HepG2 (cell line): ENCODE results near the gene NSD1. TPM values are rescaled to one million over a fixed set of nuclear protein-coding genes. Genes with fewer than 3 reads are reported as not detected.

Source experiments
- ARID2 ChIP-seq: sonication (generic); formaldehyde crosslinking; IDR thresholded peaks from 2 replicates; pipeline ENCODE4 v1.8.1; 2022; ENCODE audit warnings: mild to moderate bottlenecking, missing genetic modification reagents, borderline replicate concordance
- CEBPB ChIP-seq: IDR thresholded peaks from 2 replicates; pipeline ENCODE4 v1.6.1; 2011; ENCODE audit warnings: low read depth, low read length, improper control_type of control experiment, borderline replicate concordance
- ELF3 ChIP-seq: IDR thresholded peaks from 2 replicates; pipeline ENCODE4 v1.6.1; 2016; ENCODE audit warnings: missing genetic modification reagents, missing compliant biosample characterization
- GATAD2A ChIP-seq: IDR thresholded peaks from 2 replicates; pipeline ENCODE4 v1.6.1; 2016
- IKZF4 ChIP-seq: sonication (generic); formaldehyde crosslinking; IDR thresholded peaks from 2 replicates; pipeline ENCODE4 v1.5.1; 2020; ENCODE audit warnings: borderline replicate concordance, mild to moderate bottlenecking, low read depth, missing genetic modification reagents; ENCODE audit errors: not compliant biosample characterization
- JUN ChIP-seq: sonication (generic); formaldehyde crosslinking; IDR thresholded peaks from 2 replicates; pipeline ENCODE4 v1.4.0; 2020; ENCODE audit warnings: mild to moderate bottlenecking, missing genetic modification reagents
- MLLT10 ChIP-seq: sonication (generic); formaldehyde crosslinking; IDR thresholded peaks from 2 replicates; pipeline ENCODE4 v1.4.0; 2020; ENCODE audit warnings: missing genetic modification reagents
- MYC ChIP-seq: sonication (generic); formaldehyde crosslinking; IDR thresholded peaks from 2 replicates; pipeline ENCODE4 v1.9.0; 2021; ENCODE audit warnings: missing genetic modification reagents, borderline replicate concordance
- PLRG1 ChIP-seq: fragments of 450-650 bp; conservative IDR thresholded peaks from 2 replicates; pipeline ENCODE4 v1.6.1; 2016
- POGZ ChIP-seq: sonication (generic); formaldehyde crosslinking; IDR thresholded peaks from 2 replicates; pipeline ENCODE4 v1.4.0; 2020; ENCODE audit warnings: mild to moderate bottlenecking, missing genetic modification reagents
- POLR2G ChIP-seq: fragments of 200-400 bp; formaldehyde crosslinking; IDR thresholded peaks from 2 replicates; pipeline ENCODE4 v1.6.1; 2018; ENCODE audit warnings: mild to moderate bottlenecking, low read depth, low read length, moderate library complexity
- SNAI1 ChIP-seq: sonication (generic); formaldehyde crosslinking; IDR thresholded peaks from 2 replicates; pipeline ENCODE4 v1.5.0; 2020; ENCODE audit warnings: mild to moderate bottlenecking, missing genetic modification reagents, borderline replicate concordance
- SRF ChIP-seq: IDR thresholded peaks from 2 replicates; pipeline ENCODE4 v1.6.1; 2011; ENCODE audit warnings: mild to moderate bottlenecking, low read depth, low read length, moderate library complexity
- TCF7L2 ChIP-seq: IDR thresholded peaks from 2 replicates; pipeline ENCODE4 v1.6.1; 2011; ENCODE audit warnings: mild to moderate bottlenecking, low read depth, low read length, moderate library complexity
- YEATS4 ChIP-seq: sonication (generic); formaldehyde crosslinking; IDR thresholded peaks from 2 replicates; pipeline ENCODE4 v1.4.0; 2020; ENCODE audit warnings: missing genetic modification reagents, borderline replicate concordance
- ZFX ChIP-seq: sonication (generic); formaldehyde crosslinking; IDR thresholded peaks from 2 replicates; pipeline ENCODE4 v1.4.0; 2020; ENCODE audit warnings: mild to moderate bottlenecking, low read depth, missing genetic modification reagents, moderate library complexity
- ZNF138 ChIP-seq: sonication (generic); formaldehyde crosslinking; IDR thresholded peaks from 2 replicates; pipeline ENCODE4 v1.5.0; 2020; ENCODE audit warnings: mild to moderate bottlenecking, low read depth, missing genetic modification reagents
- ZNF33B ChIP-seq: sonication (generic); formaldehyde crosslinking; IDR thresholded peaks from 2 replicates; pipeline ENCODE4 v1.5.1; 2020; ENCODE audit warnings: mild to moderate bottlenecking, missing genetic modification reagents
- ZNF430 ChIP-seq: sonication (generic); formaldehyde crosslinking; IDR thresholded peaks from 2 replicates; pipeline ENCODE4 v1.9.0; 2021; ENCODE audit warnings: mild to moderate bottlenecking, missing genetic modification reagents
- ZNF580 ChIP-seq: IDR thresholded peaks from 2 replicates; pipeline ENCODE4 v1.6.1; 2016; ENCODE audit warnings: low read depth, borderline replicate concordance
- polyA plus RNA-seq, 8 experiments: library from polyadenylated mRNA; depleted of rRNA in 3 of 8; stranded (reverse) in 7 of 8; unstranded in 1 of 8; fragments of >200 nt; fragmentation: Illumina TruSeq in 4 of 8; extraction: Trizol in 4 of 8; gene quantifications; 2 replicates each; pipeline versions ENCODE4 v1.2.1 to v1.2.3, GENCODE V29; 2011 to 2016; ENCODE audit warnings: low read depth in 4 of 8, missing spikeins in 1 of 8, mixed read lengths in 1 of 8; ENCODE audit not compliant: insufficient read depth in 1 of 8
- total RNA-seq, 5 experiments: library from RNA; depleted of rRNA; stranded (reverse); fragments of >200 nt; fragmentation: Illumina TruSeq; extraction: Trizol; gene quantifications; 2 replicates each; pipeline ENCODE4 v1.2.3, GENCODE V29; 2016; ENCODE audit warnings: low read depth in 1 of 5
- TF ChIP-seq, protein P1 (sequence below): sonication (generic); formaldehyde crosslinking; IDR thresholded peaks from 2 replicates; pipeline ENCODE4 v1.5.0; 2020; ENCODE audit warnings: missing genetic modification reagents, mild to moderate bottlenecking, borderline replicate concordance
- TF ChIP-seq, protein P2 (sequence below): sonication (generic); formaldehyde crosslinking; IDR thresholded peaks from 2 replicates; pipeline ENCODE4 v1.5.0; 2020; ENCODE audit warnings: missing genetic modification reagents

Gene NSD1
- total and polyA plus RNA-seq, 2 of the 13 experiments (the other 11 are each of a cell fraction or from before 2014, with no cell fraction given) = 0.01 to 0.09 TPM

DNA sequence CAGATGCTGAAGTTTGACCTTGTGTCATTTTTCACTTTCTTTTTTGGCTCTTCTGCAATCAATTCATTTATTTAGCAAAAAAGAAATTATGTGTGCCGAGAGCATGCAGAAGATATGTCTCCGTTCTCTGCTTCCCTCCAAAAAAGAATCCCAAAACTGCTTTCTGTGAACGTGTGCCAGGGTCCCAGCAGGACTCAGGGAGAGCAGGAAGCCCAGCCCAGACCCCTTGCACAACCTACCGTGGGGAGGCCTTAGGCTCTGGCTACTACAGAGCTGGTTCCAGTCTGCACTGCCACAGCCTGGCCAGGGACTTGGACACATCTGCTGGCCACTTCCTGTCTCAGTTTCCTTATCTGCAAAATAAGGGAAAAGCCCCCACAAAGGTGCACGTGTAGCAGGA lies 44.4 kb upstream of the NSD1 start (continued):
- TF ChIP-seq, protein P1, sequence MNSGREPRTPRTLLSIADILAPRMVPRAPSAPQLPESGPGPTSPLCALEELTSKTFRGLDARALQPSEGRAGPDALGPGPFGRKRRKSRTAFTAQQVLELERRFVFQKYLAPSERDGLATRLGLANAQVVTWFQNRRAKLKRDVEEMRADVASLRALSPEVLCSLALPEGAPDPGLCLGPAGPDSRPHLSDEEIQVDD (CRISPR knock-in tag) = no peak
- TF ChIP-seq SRF (no peak), ZNF580 (CRISPR knock-in tag) (0 out of 2 replicates have a peak, but pooled peaks have one; percentile 46), POGZ (no peak), CEBPB (peak; percentile 66; the same call in 1 of the 2 replicates), MYC (CRISPR knock-in tag) (peak; percentile 28; the same call in 1 of the 2 replicates), POLR2G (peak; percentile 48), ZFX (CRISPR knock-in tag) (peak; percentile 11; the same call in 1 of the 2 replicates), TCF7L2 (no peak), JUN (CRISPR knock-in tag) (no peak), IKZF4 (CRISPR knock-in tag) (no peak), ZNF138 (CRISPR knock-in tag) (0 out of 2 replicates have a peak, but pooled peaks have one; percentile 15), YEATS4 (CRISPR knock-in tag) (no peak), MLLT10 (CRISPR knock-in tag) (no peak), PLRG1 (no peak), GATAD2A (CRISPR knock-in tag) (0 out of 2 replicates have a peak, but pooled peaks have one; percentile 19), ELF3 (CRISPR knock-in tag) (no peak), ZNF430 (CRISPR knock-in tag) (no peak), SNAI1 (CRISPR knock-in tag) (no peak), ZNF33B (CRISPR knock-in tag) (no peak), ARID2 (CRISPR knock-in tag) (no peak)
- TF ChIP-seq, protein P2, sequence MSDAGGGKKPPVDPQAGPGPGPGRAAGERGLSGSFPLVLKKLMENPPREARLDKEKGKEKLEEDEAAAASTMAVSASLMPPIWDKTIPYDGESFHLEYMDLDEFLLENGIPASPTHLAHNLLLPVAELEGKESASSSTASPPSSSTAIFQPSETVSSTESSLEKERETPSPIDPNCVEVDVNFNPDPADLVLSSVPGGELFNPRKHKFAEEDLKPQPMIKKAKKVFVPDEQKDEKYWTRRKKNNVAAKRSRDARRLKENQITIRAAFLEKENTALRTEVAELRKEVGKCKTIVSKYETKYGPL (CRISPR knock-in tag) = no peak
